GM12892 (cell line): Measurements from ENCODE around the gene HNRNPM.
"Not testable (repeated sequence)": the region's sequence is repeated elsewhere in the genome, so short reads cannot be mapped to it uniquely, and the experiment has no call there.

ENCODE experiments used
- DNase-seq: peaks from one replicate; pipeline ENCODE4 v3.0.0; 2011; ENCODE audit not compliant: insufficient read length
- FAIRE-seq: peaks from 2 replicates; lab custom pipeline; 2011; peaks lifted over from hg19 to GRCh38; lab: Jason Lieb, UNC
- POLR2A ChIP-seq: IDR thresholded peaks from 2 replicates; pipeline ENCODE4 v1.6.1; 2011; ENCODE audit warnings: low read depth, low read length, control low read depth
- POLR2AphosphoS5 ChIP-seq: IDR thresholded peaks from 2 replicates; pipeline ENCODE4 v1.6.1; 2011; ENCODE audit warnings: low read depth, low read length, control low read depth
- TAF1 ChIP-seq: IDR thresholded peaks from 2 replicates; pipeline ENCODE4 v1.6.1; 2011; ENCODE audit warnings: low read depth, mild to moderate bottlenecking, control low read depth, low read length, borderline replicate concordance

Gene HNRNPM

DNA sequence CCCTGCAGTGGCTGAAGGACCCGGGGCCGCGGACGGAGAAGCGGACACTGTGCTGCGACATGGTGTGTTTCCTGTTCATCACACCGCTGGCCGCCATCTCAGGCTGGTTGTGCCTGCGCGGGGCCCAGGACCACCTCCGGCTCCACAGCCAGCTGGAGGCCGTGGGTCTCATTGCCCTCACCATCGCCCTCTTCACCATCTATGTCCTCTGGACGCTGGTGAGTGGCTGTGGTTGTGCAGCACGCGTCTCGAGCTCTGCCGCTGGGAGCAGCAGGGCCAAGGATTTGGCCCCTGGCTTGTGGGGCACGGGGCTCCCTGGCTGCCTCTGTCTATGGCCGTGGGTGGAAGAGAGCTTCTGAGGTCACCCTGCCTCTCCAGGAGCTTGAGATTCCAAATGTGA lies 14.1 kb upstream of the HNRNPM start:
- no peak for TF ChIP-seq POLR2AphosphoS5
- no peak for TF ChIP-seq POLR2A
- TF ChIP-seq TAF1 = no peak
- DNase-seq = no peak
- no peak for FAIRE-seq

DNA sequence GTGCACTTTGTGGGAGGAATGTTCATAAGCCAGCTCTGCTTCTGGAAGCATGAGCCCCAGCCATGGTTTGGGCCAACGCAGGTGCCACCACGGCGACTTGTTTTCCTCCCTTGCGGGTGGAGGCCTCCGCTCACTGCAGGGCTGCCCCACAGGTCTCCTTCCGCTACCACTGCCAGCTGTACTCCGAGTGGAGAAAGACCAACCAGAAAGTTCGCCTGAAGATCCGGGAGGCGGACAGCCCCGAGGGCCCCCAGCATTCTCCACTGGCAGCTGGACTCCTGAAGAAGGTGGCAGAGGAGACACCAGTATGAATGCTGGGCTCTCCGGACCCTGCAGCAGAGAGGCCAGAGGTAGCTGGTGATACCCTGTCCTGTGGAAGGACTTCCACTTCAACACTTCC lies 6.5 kb upstream of the HNRNPM start:
- no peak for FAIRE-seq
- TF ChIP-seq POLR2A (no peak), TAF1 (no peak), POLR2AphosphoS5 (no peak)
- DNase-seq = no peak

DNA sequence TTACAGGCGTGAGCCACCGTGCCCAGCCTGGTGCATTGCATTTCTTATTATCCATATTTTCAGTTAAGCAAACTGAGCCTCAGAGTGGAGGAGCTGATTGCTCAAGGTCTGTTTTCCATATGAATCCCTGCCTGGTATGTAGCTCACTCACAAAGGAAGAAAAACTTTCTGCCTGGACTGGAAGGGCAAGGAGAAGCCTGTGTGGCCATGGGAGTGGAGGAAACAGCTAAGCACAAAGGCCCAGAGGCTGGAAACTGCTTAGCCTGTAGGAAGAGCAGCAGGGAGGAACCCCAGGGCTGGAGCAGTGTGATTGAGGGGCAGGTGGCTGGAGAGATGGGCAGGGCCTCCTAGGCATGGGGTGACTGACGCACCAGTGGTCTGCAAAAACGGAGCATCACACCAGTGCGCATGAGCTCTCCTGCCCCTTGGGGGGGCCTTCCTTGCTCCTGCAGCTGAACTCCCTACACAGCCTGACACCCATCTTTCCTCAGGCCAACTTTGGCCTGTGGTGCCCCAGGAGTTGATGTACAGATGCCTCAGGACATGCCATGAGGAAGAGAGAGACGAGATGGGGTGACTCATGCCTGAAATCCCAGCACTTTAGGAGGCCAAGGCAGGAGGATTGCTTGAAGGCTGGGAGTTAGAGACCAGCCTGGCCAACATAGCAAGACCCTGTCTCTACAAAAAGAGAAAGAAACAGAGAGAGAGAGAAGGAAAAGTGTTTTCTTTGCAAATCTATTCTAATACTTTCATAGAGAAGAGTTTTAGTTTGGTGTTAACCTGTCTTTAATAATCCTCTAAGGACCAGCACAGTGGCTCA lies 2.8 kb upstream of the HNRNPM start:
- FAIRE-seq = no peak
- no peak for DNase-seq
- TF ChIP-seq TAF1 (no peak), POLR2A (no peak), POLR2AphosphoS5 (no peak)

DNA sequence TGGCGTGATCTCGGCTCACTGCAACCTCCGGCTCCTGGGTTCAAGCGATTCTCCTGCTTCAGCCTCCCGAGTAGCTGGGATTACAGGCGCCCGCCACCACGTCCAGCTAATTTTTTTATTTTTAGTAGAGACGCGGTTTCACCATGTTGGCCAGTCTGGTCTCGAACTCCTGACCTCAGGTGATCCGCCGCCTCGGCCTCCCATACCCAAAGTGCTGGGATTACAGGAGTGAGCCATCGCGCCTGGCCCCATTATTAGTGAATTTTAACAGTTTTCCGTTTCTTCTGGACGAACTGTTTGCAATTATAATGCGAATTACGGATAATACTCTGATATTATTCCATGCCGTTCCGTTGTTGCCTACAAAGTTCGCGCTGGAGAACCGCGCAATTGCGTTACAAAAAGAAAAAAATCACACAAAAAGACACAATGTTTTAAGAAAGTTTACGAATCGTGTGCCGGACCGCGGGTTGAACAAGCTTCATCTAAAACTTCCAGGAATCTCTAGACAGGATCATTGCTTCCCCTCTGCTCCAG lies 567 bp upstream of the HNRNPM start:
- not testable (repeated sequence) for FAIRE-seq, DNase-seq

DNA sequence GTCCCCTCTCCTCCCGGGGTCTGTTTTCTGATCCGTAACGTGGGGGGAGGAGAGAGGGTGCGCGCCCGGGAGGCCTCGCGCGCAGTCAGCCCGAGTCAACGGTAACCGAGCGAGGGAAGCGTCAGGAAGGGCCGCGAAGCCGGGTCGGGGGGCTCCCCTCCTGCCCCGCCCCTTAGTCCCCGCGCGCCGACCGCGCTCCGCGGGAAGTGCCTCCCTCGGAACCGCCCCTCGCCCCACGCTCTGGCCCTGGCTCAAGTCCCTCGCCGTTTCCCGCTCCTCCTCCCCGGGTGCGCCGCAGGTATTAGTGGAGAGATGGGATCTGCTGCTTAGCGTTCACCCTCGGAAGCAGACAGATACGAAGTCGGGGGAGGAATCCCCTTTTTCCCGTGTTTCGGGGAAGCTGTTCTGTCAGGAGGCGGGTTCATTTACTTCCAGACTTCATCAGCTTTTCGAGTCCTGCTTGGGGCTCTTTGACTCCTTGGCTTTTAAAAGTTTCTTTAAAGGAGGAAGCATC lies 770 bp downstream of the HNRNPM start:
- TF ChIP-seq POLR2AphosphoS5 = no peak
- no peak for TF ChIP-seq TAF1
- no peak for TF ChIP-seq POLR2A
- DNase-seq (peak; percentile 40), FAIRE-seq (no peak)

DNA sequence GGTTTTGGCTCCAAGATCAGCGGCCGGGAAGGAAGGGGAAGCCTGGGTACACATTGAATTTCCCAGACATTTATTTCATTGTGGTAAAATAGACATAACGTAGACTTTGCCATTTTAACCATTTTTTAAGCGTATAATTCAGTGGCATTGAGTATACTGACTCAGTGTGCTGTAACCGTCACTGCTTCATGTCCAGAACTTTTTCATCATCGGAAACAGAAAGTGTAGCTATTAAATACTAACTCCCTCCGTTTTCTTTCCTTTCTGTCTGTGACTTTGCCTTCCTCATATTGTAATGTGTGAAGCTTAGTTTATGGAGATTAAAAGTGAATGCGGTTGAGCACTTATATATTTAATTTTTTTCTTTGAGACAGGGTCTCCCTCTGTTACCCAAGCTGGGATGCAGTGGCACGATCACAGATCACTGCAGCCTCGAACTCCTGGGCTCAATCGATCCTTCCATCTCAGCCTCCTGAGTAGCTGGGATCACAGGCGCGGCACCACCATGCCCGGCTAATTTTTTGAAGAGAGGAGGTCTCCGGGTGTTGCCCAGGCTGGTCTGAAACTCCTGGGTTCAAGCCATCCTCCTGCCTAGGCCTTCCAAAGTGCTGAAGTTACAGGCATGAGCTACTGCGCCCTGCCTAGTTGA lies 1.4 kb downstream of the HNRNPM start:
- DNase-seq (no peak), FAIRE-seq (peak; percentile 62)
- TF ChIP-seq POLR2AphosphoS5 (no peak), TAF1 (no peak), POLR2A (no peak)

DNA sequence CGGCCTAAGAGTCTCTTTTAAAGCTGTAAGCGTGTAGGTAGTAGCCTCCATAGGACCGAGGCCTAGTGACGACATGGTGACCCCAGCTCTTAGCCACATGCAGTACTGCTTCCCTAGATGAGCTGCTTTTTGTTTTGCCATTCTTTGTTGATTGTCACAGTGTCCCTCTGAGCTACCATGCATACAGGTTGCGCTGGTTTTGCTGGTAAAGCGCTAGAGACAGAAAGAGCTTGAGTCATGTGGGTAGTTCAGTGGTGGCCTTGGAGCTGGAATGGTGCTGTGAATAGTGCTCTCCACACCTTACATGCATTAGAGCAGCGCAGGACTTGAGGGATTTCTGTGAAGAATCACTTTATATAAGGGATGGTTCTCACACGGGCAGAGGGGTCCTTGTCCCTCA lies 5.1 kb downstream of the HNRNPM start:
- FAIRE-seq (peak; percentile 62), DNase-seq (no peak)
- TF ChIP-seq TAF1 (no peak), POLR2AphosphoS5 (no peak), POLR2A (no peak)

DNA sequence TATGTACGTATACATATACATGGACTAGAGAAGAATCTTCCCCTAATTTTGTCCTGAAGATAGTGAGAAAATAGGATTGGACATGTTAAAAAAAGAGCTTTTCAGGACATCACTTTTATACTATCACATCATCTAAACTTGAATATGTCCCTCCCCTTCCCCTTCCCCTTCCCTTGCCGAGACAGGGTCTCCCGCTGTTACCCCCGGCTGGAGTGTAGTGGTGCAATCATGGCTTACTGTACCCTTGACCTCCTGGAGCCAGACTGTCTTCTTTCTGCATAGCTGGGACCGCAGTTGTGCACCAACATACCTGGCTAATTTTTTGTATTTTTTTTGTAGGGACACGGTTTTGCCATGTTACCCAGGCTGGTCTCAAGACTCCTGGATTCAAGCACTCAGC lies 6.6 kb downstream of the HNRNPM start:
- FAIRE-seq (no peak), DNase-seq (no peak)
- TF ChIP-seq POLR2A = no peak
- no peak for TF ChIP-seq TAF1
- no peak for TF ChIP-seq POLR2AphosphoS5

DNA sequence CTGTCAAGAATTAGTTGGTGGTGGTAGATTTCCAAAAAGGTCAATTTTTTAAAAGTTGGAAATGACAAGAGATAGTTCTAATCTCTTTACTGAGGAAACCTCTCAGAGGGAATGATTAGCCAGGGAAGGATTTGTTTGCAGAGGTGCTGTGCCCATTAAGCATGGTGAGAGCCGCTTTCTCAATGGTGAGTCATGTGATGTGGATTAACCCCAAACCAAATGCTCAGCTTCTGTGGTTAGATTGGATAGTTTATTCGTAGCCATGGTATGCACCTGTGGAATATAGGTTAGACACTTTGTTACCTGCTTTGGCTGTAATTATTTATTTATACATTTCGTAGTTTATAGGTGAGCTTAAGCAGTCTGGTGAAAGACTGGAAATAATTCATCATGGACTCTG lies 7.1 kb downstream of the HNRNPM start:
- DNase-seq (no peak), FAIRE-seq (no peak)
- TF ChIP-seq TAF1 (no peak), POLR2A (no peak), POLR2AphosphoS5 (no peak)

DNA sequence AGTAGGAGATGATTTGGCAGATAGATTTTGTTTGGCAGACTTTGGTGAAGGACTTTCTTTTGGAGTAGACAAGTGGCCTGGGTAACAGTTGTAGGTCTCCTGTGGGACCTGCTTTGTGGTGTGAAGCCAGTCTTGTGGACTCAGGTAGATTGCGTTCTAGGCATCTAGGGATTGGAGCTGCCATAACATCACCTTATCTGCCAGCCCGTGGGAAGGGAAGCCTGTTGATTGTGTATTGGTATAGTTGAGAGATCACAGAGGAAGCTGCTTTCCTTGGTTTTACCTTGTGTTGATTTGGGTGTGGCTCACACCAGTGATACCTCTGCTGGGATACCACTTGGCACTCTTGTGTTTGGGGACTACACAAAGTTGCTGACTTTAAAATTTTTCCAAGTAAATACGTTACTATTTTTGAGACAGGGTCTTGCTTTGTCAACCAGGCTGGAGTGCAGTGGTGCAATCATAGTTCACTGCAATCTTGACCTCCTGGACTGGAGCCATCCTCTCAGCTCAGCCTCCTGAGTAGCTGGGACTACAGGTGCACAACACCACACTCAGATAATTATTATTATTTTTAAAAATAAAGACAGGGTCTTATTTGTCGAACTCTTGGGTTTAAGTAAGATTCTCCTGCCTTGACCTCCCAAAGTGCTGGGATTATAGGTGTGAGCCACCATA lies 7.8 kb downstream of the HNRNPM start:
- TF ChIP-seq POLR2A (no peak), POLR2AphosphoS5 (no peak), TAF1 (no peak)
- DNase-seq = no peak
- FAIRE-seq = no peak

DNA sequence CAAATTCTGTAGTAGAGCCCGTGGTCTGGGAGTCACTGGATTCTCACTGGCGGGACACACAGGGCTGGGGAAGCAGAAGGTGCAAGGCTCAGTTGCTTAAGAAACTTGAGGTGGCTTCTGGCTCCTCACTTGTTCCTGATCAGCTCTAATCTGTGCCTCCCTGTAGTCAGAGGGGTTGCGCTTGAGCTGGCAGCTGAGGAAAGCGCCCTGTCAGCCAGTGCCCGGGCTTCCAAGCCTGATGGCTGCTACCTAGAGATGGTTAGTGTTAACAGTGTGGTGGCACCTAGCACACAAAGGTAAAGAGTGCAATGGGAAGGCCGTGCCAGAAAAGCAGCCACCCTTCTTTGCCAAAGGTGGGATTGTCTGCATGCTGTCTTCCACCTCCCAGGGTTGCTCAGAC lies 8.8 kb downstream of the HNRNPM start:
- no peak for FAIRE-seq

More for the DNA sequence above, 8.8 kb downstream of the HNRNPM start:
- no peak for TF ChIP-seq POLR2AphosphoS5
- no peak for TF ChIP-seq TAF1
- TF ChIP-seq POLR2A = no peak
- no peak for DNase-seq
